CD4-positive, alpha-beta T cell treated with Interleukin-4 for 1 hour (primary cell): ENCODE data around the gene PXDN.
"Not testable (repeated sequence)": the region's sequence is repeated elsewhere in the genome, so short reads cannot be mapped to it uniquely, and the experiment has no call there.

Source experiments
- DNase-seq, 2 donors: peaks; one replicate each; pipeline ENCODE4 v3.0.0-alpha.2; 2020 to 2022

PXDN gene

DNA sequence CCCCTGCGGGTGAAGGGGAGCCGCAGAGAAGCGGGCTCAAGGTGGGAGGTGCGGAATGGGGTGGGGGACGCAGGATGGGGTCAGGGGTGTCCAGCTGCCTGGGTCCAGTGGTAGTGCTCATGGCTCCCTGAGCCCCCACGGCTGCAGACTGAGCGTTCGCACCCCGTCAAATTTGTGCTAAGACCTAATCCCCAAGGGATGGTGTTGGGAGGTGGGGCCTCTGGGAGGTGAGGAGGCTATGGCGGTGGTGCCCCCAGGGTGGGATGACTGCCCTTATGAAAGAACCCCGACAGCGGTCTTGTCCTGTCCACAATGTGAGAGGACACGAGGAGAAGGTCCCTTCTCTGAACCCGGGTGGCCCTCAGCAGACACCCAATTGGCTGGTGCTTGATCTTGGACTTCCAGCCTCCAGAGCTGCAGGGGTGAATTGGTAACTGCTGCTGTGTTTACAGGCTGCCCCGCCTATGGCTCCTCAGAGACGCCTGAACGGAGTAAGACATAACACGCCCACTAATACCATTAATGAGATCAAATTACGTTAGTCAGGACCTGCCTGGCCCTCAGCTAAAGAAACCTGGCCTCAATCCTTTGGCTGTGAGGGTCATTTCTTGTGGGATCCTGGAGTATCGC is 42.6 kb downstream of the PXDN start:
- DNase-seq: no peak

DNA sequence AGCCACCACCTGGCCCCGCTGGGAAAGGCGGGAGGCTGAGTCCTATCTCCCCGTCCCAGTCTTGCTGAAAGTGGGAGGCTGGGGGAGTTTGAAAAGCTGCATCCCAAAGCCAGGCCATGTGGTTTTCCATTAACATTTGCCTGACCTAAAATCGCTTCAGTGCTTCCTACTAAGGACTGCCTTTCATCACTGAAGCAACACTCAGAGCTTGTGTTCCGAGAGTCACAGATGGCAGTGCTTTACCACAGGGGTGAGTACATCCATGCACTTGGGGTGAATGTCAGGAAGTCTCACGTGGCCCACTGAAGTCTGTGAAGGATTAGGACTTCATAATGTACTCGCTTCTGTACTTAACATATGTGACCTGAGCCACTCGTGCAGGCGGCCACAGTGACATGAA is 43.3 kb downstream of the PXDN start:
- DNase-seq: no peak

DNA sequence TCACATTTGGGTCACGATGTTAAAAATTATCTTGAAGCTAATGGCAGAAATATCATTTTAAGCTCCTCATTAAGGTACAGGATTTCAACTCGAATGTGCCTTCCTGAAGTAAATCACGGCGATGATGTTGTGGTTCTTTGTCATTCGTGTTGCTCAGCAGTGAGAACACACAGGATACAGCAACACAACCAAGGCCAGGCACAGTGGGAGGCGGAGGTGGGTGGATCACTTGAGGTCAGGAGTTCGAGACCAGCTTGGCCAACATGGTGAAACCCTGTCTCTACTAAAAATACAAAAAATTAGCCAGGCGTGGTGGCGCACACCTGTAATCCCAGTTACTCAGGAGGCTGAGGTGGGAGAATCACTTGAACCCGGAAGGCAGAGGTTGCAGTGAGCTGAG is 43.9 kb downstream of the PXDN start:
- DNase-seq: not testable (repeated sequence)

DNA sequence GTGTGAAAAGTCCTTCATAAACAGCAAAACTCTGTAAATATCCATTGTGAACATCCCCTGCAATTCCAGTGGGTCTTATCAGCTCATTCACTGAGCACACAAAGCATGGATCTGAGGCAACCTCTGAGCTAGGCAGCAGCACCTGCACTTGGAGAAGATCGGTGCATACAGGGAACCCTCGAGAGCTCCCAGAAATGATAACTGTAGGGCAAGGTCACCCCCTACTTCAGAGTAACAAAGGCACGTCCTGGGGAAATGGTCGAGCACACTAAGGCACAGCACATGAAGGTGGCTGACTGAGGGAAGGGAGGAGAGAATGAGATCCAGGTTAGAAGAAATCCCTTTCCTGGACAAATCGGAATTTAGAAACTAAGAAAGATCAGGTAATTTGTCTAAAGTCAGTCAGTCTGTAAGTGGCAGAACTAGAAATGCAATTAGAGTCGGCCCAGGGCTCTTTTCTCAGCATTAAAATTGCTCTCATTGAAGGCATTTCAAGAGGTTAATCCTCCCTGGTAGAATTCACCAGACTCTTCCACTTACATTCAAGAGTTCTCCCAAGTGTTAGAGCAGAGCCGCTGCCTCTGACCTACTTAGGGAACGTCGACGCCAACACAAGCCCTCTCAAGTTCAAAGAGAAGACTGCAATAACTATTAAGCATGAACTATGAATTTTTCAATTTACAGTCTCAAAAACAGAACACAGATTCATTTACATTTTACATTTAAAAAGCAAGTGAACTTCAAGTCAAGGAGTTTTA is 45.9 kb downstream of the PXDN start:
- DNase-seq: no peak

DNA sequence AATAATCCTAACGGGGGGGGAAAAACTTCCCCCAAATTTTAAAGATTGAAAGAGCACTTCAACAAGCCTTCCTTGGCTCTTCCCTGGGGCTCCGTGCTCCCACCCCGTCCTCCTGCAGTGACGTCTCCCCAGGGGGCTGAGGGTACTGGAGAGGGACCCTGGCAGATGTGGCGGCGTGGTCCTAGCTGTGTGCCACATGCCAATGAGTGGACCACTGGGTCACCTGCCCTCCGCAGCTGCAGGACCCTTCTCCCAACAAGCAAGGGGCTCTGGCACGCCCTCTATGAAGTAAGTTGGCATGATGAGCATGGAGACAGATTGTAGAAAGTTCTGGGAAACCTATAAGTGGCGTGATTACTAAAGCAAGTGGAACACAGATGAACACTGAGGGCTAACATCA is 46.7 kb downstream of the PXDN start:
- DNase-seq: no peak

DNA sequence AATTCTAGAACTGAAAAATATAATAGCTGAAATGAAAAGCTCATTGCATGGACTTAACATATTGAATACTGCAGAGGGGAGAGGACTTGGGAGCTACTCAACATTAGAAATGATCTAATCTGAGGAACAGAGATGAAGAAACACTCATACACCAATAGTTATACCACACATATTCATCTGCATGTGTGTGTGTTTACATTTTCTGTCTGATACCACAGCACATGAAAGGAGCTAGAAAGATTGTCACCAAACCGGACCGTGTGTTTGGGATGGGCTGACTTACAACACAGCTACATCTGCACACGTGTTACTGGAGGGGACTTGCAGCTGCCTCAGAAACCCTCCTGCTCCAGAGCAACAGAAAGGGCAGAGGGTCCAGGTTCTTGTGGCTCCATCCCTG is 47.8 kb downstream of the PXDN start:
- DNase-seq: no peak

DNA sequence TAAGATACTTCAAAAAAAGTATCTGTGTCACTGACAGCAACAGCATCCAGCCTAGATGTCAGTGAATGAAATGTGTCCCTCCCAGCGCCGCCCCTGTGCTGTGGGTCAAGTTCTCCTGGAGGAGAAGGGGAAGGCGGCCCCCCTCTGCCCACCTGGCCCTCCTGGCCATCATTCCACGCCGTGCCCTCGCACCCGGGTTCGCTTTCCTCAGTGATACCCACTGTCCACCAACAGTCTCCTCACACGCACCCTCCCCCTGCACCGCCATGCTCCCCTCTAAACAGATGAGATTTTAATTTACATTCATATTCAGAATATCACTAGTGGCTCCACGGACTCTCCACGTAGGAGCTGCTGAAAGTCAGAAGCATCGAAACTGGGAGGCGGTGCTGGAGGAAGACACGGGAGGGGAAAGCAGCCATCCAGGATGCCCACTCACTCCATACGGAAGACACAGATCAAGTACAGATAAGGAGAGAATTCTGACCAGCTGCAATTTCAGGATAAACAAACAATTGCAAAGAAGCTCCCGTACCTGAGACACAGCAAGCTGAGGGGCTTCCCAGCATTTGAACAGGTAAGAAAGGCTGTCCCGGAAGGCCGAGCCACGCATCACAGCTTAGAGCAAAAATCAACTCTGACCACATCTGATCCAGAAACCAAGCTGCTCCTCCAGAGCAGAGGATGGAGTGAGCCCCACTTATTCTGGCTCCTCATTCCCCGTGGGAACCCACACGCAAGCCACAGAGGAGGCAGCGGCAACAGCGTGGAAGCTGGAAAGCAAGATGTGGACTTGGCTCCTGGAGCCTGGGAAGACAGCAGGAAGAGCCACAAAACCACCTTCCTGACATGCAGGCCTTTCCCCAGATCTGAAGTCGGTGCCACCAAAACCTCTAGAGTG is 49.7 kb downstream of the PXDN start:
- no peak for DNase-seq

DNA sequence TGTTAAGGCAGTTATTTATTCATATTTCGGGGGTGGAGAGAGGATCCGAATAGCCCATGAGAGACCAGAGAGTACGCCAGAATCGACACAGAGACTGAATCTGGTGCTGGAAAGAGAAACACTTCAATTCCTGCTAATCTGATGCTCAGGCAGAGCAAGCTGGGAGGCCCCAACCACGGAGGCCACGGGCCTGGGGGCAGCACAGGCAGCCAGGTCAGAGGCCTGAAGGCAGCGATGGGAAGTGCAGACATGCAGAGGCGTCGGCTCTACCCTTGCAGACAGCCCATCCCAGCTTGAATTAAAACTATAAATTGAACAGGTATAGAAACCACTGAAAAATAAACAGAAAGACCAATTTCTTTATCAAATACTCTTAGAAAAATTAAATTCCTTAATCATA is 50.6 kb downstream of the PXDN start:
- no peak for DNase-seq

DNA sequence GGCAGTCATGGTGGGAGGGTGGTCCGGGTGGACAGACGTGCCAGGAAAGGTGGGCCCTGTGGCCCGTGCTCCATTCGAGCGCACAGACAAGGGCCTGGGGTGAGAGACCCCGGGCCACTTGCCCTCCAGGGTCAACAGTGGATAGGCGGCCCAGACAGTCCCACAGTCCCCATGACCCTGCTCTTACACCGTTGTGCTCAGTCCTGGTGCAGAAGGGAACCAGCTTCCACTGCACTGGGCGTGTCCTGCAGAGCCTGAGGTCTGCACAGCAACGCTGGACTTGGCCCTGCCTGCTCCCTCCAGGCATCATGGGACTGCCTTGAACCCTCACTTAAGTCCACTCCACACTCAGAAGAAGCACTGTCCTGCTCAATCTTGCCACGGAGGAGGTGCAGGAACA is 52.0 kb downstream of the PXDN start:
- DNase-seq: no peak

DNA sequence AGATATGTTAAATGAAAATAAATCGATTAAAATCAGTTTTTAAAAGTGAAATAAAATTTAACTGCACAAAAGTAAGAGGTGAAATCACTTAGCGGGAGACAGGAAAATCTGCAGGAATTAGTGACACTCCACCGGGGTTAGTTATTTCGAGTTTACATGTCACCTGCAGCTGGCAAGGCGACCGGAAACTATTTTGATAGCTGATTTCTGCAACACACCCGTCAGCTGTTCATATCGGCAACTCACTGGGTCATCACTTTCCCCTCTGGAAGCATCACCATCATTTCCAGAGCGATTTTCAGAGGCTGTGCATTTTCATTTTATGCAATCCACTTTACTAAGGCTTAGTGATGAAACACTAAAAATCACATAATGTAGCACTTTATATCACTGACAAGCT is 52.9 kb downstream of the PXDN start:
- no peak for DNase-seq

DNA sequence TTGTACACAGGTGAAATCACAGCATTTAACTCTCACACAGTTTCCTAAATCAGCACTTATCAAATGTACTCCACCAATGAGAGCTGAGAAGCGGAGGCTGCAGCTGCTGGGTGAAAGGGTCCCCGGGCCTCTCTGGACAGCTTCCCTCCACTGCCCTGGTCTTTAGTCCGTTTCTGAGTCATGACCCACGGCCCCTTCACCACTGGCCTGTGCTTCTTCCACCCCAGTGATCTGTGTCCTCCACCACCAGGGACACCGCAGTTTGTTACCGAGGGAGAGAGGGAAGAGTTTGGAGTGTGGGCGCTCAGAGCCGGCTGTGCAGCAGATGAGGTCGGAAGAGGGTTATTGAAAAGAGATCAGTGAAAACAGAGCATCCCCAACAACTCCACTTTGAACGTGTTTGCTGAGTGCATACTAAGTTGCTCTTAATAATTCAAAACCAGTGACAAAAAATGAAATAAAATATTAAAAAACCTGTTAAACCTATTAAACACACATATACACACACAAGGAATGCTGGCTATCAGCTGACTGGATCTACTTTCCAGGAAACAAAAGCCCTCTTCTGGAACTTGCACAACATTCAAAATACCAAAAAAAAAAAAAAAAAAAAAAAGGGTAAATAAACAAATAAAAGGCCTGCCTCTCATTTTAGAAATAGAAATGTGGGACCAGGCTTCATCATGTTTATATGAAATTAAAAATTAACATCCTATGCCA is 54.1 kb downstream of the PXDN start:
- no peak for DNase-seq

DNA sequence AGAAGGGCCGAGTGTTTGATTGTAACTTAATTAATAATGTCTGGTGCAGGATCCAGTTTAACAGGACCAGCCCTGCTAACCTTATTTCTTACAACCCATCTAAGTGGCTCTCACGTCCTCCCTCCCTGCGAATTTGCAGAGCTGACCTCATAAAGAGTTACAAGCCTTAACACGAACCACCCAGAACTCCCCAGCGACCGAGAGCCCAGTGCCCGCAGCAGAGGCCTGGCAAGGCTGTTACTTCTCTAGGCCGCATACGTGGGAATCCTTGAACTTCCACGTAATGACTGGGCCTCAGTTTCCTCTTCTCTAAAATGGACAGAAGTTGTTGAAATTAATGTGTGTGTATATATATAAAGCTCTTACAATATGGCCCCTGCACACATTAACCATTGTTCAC is 55.5 kb downstream of the PXDN start:
- DNase-seq: no peak

DNA sequence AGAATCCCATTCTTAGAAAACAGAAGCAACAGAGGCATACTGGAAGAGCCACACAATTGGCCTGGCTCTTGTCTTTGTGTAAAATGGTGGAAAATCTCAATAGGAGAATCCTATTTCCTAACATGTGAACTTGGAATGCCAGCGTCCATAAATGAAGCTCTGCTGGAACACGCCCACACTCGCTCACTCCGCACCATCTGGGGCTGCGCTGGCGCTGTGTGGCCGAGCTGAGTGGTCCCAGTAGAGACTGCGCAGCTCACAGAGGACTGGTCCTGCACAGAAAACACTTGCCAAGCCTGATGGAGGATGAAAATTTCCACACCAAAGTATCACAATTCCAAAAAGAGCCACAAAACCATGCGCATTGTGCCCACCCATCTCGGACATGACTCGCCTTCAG is 56.2 kb downstream of the PXDN start:
- DNase-seq: no peak

DNA sequence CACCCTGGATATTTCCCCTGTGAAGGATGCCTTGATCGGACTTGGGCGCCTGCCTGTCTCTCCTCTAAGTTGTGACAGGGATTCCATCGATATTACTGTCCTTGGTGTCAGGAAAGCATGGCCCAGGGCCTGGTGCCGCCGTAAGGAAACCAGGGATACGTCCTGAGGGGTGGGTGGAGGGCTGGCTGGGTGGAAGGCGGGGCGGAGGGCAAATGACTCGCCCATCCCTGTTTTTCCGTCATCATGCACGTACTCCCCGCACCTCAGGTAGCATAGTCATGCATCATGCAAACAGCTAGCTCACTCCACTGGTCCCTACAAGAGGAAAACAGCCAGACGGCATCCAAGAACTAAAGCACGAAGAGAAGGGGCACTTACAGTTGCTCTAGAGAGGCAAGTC is 57.1 kb downstream of the PXDN start:
- no peak for DNase-seq

DNA sequence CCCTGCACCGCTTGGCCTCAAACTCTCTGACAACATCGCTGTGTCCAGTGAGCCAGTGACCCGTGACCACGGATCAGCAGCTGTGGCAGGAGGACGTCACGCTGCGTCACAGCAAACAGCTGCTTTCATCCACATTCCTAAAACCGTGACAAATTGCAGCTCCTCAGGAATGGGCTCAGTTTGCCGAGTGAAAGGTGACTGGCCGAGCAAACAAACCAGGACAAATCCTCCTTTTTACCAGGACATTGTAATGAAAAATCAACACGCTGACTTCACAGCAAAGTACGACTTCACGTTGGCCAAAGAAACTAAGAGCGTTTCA is 57.6 kb downstream of the PXDN start:
- DNase-seq: no peak

DNA sequence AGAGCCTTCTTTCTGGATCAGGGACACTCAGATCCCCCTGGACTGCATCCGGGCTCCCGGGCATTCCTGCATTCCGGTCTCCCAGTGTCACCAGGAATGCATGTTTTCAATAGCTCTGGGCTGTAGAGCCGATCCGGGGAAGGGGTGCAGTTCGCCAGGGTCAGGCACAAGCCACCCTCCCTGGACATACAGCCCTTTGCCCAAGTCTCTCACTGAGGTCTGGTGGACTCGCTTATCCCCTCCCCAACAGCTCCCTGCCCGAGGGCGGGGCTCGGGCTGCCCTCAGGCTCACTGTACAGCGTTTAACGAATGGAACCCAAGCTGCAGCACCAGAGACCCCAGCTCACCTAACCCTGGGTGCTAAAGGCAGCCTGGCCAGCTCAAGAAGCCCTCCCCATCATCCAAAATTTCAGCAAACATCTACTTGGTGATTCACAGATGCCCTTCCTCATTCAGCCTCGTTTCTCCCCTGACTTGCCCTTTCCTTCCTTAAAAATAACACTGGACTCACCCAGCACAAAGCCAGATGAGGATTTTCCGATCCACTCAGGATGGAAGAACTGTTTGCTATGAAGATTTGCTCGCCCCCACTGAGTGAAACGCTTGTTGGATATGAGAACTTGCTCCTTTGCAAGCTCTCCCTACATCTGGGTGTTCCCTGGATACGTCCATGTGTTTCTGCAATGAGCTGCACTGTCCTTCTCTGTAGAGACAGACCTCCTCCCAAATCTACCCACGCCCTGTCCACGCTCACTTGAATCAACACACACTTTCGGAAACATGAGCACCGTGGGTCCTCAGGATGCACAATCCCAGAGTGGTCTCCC is 58.1 kb downstream of the PXDN start:
- no peak for DNase-seq

DNA sequence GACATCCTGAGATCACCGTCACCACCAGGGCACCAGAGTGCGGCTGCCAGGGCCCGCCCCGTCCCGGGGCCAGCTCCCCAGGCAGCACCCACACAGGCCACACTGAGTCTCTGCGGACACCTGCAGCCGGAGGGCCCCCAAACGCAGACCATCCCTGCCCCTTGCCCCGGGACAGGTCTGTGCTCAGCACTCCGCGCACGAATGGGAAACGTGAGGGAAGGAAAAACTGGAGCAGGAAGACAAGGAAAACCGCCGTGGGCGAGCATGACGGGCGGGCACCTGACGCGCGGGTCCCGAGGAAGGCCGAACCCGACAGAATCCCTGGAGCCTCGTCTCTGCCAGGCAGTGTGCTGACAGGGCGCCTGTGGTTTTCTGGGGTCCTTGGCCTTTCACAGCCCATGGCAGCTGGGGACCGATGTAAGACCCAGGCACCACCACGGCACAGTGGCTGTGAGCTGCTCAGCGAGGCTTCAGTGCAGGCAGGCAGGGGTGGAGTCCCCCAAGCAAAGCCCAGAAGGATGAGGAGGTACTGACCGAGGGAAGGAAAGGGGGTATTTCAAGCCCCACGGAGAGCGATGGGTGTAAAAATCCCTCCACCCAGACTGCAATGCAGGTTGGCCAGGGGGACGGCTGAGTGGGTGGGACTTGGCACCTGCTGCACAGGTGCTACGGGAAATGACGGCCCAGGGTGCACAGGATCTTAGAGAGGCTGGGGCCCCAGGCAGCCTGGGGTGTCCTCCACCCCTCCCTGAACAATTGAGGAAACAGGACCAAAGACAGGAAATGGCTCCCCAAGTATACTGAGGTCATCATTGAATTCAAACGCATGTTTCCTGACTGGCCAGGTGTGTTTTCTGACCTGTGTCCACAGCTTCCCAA is 59.0 kb downstream of the PXDN start:
- DNase-seq: no peak

DNA sequence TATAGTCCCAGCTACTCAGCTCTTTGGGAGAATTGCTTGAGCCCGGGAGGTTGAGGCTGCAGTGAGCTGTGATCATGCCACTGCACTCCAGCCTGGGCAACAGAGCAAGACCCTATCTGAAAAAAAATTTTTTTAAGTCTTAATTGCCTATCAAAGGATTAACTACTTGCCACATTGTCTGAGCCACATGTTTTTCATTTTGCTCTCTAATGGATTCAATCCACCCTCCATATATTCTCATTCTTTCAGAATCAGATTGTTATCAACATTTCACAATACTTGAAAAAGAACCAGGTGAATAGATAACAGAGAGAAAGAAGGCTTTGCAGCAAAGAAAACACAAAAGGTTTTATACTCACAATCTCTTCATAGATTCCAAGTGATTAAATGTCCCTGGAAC is 61.0 kb downstream of the PXDN start:
- no peak for DNase-seq

DNA sequence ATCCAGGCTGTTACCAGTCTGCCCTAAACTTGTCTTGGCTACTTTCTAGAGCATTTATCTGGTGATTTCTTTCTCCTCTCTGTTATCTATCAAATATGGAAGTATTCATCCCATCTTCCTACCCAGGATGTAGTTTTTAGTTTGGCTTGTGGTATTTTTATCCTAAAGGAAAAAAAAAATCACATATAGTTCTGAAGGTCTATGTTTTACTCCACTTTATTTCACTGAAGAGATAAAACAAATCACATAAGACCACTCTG is 62.2 kb downstream of the PXDN start:
- DNase-seq: no peak

DNA sequence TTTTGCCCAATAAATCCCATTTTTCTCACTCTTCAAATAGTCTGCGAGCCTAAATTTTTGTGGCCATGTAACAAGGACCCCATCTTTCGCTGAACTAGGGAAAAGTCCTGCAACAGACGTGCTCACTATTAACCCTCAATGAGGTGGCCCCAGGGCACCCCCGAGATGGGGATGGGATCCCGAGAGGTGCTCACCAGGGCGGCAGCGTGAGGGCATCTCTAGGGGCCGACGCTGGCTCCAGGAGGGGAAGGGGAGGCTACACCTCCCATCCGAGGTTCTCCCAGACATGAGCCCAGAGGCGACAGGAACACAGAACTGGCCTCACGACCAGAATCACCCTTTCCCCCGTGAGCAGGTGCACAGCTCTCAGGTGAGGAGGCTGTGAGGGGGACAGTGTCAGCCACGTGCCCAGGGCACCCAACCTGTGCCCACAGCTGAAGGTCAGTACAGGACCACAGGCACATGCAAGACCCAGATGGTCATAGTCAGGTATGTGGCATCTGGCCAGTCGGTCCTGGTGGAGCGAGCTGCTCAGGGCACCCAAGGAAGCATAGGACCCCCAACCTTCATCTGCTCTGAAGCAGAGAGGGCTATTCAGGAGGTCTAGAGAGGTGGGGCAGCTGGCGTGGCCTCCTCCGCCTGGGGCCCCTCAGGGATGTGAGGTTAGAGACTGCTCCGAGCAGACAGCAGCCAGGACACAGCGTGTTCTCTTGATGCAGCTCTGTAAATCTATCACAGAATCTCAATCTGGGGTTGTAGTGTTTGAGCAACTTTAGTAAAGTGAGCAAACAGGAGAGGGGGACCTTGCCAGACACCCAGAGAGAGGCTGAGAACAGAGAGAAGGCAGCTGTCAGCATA is 62.8 kb downstream of the PXDN start:
- no peak for DNase-seq

DNA sequence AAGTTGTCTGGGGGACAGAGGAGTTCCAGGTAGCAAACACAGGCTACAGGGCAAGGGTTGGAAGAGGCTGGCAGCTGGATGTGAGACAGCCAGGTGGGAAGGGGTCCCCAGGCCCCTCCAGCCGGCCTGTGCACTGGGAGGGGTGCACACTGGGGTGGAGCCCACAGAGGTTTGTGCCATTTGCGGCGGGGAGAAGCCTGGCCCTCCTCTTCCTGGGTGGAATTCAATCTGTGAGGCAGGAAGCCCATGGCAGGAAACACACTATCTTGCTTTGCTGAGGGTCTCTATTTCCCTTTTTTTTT is 63.3 kb downstream of the PXDN start:
- no peak for DNase-seq
